Ovary (tissue), 3 donors: ENCODE data around the gene PTPN7.

ENCODE experiments used
- CTCF ChIP-seq, 3 donors: fragments of 450-650 bp in 2 of 3; fragments of 200-600 bp in 1 of 3; IDR thresholded peaks; one replicate each; pipeline versions ENCODE4 v1.5.1 to v1.8.0; 2016 to 2022; ENCODE audit warnings: antibody characterized with exemption in 3 of 3, mild to moderate bottlenecking in 1 of 3
- EP300 ChIP-seq: sonication (generic); formaldehyde crosslinking; IDR thresholded peaks from one replicate; pipeline ENCODE4 v1.6.1; 2017; ENCODE audit warnings: antibody characterized with exemption
- donor health status: DM: no; HTN: no; CAD: no.

DNA sequence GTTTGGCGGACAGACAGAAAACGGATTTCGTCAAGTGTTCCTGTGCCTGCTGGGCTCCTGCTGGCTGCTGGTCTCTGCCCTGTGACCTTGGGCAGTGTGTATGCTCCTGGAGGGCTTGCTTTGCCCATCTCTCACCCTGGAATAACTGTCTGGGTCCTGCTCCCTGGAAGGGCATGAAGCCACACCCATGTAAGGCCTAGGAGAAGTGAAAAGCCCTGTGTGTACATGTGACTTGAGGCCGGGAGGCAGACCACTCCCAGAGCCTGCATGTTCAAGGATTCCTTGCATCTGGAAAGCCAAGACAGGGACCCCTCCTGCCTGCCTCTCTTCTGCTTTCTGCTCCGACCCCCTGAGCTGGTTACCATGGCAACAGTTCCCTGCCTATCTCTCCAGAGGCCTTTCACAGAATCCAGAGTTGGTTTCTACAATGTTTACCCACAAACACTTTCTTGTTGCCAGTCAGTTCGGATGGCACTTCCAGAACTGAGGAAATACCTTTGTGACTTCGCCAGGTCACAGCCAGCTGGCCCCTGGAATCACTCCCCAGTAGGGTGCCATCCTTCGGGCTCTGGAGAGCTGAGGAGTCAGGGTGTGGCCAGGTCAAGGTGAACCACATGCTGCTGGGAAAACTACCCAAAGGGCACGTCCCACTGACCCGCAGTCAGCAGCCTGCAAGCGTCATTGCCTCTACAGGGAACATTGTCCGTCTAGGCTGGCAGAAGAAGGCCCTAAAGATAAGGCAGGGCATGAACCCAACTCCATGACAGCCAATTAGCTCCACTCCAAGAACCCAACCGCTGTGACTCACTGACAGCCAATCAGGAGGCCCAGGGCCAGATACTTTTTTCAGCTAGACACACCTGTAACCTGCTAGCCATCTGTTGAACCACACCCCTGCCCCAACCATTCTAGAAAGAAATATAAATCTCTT is 52.3 kb downstream of the PTPN7 start:
- TF ChIP-seq CTCF (IDR thresholded peaks at IDR 0.05) (no peak), EP300 (no peak)
